GOT3 (cell line): ENCODE results near the gene ACOT13.
"Not testable (repeated sequence)": the region's sequence is repeated elsewhere in the genome, so short reads cannot be mapped to it uniquely, and the experiment has no call there.

Experiments used
- DNase-seq: peaks from one replicate; lab custom pipeline; 2025; ENCODE audit warnings: mixed read lengths; lab: John Stamatoyannopoulos, UW

ACOT13 gene

DNA sequence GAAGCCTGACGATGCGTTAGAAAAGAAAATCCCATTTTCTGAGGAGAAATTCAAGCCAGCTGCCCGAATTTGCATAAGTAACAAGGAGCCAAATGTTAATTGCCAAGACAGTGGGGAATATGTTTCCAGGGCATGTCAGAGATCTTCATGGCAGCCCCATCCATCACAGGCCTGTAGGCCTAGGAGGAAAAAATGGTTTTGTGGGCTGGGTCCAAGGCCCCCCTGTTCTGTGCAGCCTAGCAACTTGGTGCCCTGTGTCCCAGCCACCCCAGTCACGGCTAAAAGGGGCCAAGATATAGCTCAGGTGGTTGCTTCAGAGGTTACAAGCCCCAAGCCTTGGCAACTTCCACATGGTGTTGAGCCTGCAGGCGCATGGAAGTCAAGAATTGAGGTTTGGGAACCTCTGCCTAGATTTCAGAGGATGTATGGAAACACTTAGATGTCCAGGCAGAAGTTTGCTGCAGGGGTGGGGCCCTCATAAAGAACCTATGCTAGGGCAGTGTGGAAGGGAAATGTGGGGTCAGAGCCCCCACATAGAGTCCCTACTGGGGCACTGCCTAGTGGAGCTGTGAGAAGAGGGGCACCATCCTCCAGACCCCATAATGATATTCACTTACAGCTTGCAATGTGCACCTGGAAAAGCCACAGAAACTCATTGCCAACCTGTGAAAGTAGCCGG lies 64.7 kb downstream of the ACOT13 start:
- not testable (repeated sequence) for DNase-seq

DNA sequence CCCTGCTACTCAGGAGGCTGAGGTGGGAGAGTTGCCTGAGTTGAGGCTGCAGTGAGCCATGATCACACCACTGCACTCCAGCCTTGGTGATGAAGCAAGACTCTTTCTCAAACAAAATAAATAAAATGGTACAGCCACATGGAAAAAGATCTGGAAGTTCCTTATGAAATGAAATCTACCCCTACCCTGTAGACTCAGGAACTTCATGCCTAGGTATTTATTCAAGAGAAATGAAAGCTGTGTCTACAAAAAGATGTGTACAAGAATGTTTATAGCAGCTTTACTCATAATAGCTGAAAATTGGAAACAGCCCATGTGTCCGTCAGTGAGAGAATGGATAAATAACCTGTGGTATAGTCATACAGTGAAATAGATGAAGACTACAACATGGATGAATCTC lies 67.3 kb downstream of the ACOT13 start:
- DNase-seq, result no peak

DNA sequence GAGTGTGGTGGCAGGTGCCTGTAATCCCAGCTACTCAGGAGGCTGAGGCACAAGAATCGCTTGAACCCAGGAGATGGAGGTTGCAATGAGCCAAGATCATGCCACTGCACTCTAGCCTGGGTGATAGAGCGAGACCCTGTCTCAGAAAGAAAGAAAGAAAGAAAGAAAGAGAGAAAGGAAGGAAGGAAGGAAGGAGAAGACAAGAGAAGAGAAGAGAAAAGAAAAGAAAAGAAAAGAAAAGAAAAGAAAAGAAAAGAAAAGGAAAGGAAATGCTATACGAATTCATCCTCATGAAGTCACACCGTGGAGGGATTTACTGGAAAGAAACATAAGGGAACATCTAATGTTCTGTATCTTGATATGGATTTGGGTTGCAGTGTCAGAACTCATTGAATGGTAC lies 67.8 kb downstream of the ACOT13 start:
- not testable (repeated sequence) for DNase-seq

DNA sequence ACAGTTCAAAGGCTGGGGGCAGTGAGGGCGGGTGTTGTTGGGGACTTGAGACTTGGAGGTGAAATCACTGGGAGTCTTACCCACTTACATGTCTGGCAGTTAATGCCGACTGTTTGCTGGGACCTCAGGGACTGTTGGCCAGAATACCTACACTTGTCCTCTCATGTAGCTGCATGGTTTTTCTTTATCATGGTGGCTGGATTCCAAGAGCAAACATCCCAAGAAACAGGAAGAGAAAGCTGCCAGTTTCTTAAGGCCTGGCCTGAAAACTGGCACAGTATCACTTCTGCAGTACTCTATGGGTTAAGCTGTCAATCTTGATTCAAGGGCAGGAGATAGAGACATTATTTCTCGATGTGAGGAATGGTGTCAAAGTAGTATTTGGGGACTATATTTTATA lies 71.9 kb downstream of the ACOT13 start:
- no peak for DNase-seq

DNA sequence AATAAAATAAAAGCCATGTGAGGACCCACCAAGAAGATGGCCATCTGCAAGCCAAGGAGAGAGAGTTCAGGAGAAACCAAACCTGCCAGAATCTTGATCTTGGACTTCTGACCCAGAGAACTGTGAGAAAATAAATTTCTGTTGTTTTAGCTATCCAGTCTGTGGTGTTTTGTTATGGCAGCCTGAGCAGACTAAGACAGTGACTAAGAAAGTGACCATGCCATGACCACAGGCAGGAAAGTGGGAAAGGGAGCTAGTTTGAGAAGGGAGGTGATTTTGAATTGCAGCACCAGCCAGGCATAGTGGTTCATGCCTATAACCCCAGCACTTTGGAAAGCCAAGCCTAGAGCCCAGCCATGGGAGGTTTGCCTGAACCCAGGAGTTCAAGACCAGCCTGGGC lies 74.0 kb downstream of the ACOT13 start:
- DNase-seq, result no peak

DNA sequence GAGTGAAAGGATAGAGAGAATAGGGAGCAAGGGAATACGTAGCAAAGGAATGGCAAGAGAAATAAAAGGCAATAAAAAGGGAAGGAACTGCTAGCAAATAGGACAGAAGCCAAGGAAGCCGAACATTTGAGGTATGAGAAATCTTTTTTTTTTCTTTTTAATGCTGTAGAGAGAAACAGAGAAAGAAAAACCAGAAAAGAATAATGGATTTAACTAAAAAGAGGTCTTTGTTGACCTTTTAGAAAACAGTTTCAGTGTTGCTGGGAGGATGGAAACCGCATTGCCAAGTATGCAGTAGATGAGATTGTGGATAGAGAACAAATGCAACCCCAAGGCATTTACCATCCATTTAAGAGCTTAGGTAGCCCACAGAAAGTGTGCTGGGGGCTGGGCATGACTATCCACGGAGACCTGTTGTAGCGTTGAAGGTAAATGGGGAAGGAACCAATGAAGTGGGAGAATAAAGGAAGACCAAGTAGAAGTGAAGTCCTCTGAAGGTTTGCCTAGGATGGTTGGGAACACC lies 75.4 kb downstream of the ACOT13 start:
- no peak for DNase-seq

DNA sequence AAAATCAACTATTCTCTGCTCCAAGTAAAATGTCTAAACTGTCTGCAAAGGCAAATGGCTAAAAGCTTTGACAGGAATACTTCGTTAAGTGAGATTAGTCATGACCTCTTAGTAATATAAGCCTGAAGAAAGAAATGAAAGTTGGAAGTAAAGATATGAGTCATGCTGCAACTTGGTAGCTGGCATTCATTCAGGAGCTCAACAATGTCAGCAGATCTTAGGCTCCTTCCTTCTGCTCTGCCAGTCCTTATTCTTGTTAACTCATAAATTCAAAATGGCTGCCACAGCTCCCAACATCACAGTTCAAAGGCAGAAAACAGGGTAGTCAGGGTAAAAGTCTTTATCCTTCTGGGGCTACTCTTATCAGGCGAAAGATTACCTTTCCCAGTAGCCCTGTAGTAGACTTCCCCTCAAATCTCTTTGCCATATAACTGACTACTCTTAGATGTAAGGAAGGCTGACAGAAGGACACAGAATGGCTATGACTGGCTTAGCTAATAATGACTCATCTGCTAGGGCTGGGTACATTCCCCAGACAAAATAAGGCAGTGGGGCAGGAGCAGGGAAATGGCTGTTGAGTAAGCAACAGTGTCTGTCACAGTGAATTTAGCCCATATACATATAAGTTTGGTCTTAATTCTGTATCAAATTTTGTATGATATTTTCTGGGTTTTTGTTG lies 76.5 kb downstream of the ACOT13 start:
- no peak for DNase-seq

DNA sequence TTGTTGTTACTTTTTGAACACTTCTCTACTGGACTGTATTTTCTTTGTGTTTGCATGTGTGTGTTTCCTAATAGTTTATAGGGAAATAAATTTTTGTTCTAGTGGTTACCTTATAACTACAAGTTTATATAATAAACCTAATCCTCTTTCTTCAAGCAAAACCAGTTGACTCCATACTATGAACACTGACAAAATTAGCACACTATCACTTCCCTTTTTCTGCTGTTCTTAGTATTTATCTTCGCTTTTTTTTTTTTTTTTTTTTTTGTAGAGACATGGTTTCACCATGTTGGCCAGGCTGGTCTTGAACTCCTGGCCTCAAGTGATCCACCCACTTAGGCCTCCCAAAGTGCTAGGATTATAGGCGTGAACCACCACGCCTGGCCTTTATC lies 77.1 kb downstream of the ACOT13 start:
- no peak for DNase-seq

DNA sequence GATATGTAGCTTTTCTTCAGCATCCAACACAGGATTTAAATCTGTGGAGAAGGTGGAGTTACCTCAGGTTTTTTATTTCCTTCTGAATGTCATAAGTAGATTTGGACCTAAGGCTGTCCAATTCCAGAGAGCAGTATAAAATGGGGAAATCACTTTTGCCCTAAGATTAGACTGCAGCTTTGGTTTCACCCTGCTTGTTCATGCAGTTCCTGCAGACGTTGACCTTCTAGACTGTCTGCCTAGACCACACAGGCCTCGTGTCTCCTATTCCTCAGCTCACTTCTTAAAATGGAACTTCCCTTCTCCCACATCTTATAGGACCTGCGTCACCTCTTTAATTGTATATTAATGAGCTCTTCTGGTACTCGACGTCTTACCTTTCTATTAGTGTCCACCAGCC lies 78.0 kb downstream of the ACOT13 start:
- no peak for DNase-seq

DNA sequence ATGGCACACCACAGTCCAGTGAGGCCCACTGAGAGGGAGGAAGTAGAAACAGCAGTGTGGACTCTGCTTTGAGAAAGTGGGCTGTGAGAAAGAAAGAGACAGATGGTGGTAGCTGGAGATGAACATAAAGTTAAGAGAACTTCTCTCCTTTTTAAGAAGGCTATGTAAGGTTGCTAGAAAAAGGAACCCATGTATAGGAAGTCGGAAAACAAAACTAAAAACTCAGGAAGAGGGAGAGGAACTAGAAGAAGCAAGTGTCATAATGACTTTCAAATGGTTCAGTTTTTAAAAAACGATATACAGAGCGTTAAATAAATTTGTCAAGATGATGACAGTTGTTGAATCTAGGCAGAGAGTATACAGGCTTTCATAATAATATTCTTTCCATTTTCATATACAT lies 82.4 kb downstream of the ACOT13 start:
- no peak for DNase-seq

DNA sequence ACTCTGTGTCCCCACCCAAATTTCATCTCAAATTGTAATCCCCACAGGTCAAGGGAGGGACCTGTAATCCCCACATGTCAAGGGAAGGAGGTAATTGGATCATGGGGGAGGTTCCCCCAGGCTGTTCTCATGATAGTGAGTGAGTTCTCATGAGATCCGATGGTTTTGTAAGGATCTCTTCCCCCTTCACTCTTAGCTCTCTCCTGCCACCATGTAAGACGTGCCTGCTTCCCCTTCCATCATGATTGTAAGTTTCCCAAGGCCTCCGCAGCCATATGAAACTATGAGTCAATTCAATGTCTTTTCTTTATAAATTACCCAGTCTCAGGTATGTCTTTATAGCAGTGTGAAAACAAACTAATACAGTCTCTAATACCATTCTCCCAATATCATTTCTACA lies 84.0 kb downstream of the ACOT13 start:
- DNase-seq, result not testable (repeated sequence)

DNA sequence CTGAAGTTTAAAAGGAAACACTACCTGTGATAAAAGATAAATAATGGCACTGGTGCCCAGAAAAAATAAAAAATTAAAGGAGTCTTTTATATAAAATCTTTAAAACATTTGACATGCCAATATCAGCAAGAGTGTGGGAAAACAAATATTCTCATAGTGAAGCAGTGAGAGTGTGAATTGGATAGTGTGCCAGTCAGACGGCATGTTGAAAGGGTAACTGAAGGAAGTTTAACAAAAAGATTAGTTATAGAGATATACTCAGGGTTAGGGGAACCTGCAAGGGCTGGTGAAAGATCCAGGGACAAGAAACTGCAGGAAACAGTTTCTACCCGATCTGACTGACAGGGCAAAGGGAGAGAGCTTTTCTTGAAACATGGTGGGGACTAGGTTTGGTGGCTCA lies 85.6 kb downstream of the ACOT13 start:
- DNase-seq, result no peak

DNA sequence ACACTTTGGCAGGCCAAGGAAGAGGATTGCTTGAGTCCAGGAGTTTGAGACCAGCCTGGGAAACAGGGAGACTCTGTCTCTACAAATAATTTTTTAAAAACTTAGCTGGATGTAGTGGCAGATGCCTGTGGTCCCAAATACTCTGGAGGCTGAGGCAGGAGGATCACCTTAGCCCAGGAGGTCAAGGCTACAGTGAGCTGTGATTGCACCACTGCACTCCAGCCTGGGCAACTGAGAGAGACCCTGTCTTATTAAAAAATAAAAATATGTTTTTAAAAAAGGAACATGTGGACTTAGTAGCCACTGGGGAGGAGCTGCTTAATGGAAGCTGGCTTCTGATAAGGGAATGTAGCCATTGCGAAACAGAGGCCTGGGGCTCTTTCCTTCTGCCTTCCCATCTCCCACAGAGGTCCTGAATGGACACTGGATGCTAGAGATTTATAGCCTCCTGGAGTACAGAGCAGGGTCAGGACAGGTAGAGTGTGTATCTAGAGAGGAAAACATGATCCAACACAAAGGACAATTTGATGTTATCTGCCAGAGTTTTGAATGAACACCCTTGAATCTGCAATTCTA lies 86.1 kb downstream of the ACOT13 start:
- DNase-seq, result no peak

DNA sequence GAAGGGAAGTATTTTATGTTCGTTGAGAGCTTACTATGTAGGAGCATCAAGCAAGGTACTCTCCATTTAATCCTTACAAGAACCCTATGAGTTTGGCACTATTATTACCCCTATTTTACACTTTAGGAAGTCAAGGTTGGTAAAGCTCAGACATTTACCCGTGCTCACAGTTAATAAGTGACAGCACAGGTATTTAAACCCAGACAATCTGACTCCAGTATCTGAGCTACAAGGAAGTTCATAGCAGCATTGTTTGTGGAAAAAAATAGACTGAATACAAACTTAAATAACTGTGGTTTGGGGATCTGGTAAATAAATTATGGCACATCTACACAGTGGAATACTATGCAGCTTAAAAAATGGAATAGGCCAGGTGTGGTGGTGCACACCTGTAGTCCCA lies 86.7 kb downstream of the ACOT13 start:
- no peak for DNase-seq

DNA sequence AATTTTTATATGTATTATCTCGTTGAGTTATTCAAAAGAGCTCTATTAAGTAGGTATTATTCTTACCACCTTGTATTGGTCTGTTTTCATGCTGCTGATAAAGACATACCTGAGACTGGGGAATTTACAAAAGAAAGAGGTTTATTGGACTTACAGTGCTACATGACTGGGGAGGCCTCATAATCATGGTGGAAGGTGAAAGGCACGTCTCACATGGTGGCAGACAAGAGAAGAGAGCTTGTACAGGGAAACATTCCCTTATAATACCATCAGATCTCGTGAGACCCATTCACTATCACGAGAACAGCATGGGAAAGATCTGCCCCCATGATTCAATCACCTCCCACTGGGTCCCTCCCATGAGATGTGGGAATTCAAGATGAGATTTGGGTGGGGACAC lies 87.5 kb downstream of the ACOT13 start:
- not testable (repeated sequence) for DNase-seq
